DND-41 (cell line): ENCODE measurements around the gene REEP6.
"Not testable (repeated sequence)": the region's sequence is repeated elsewhere in the genome, so short reads cannot be mapped to it uniquely, and the experiment has no call there.

Experiments used
- ATAC-seq: fragments of 200-7000 bp; cut with Tn5 transposase; 3 replicates; pipeline ENCODE4 v1.9.1; 2021; ENCODE audit warnings: low read depth; ENCODE audit not compliant: insufficient read depth
- DNase-seq: peaks from one replicate; pipeline ENCODE4 v3.0.0-alpha.2; 2020
- H2AFZ ChIP-seq: 2 replicates; pipeline ENCODE4 v1.6.0; 2012; ENCODE audit warnings: low read depth, low read length
- H3K27ac ChIP-seq: 2 replicates; pipeline ENCODE4 v1.5.1; 2012; ENCODE audit warnings: low read length, inconsistent platforms
- H3K27me3 ChIP-seq: fragments of 200-600 bp; sonication (generic); 2 replicates; pipeline ENCODE4 v1.6.0; 2012; ENCODE audit warnings: low read length, mild to moderate bottlenecking, inconsistent platforms; ENCODE audit not compliant: insufficient read depth, poor library complexity
- H3K36me3 ChIP-seq: 2 replicates; pipeline ENCODE4 v1.5.1; 2012; ENCODE audit warnings: low read length, inconsistent platforms; ENCODE audit not compliant: insufficient read depth
- H3K4me1 ChIP-seq: 2 replicates; pipeline ENCODE4 v1.5.1; 2012; ENCODE audit warnings: mild to moderate bottlenecking, low read length; ENCODE audit not compliant: insufficient read depth
- H3K4me2 ChIP-seq: 2 replicates; pipeline ENCODE4 v1.6.0; 2012; ENCODE audit warnings: mild to moderate bottlenecking, moderate library complexity, low read length, inconsistent platforms; ENCODE audit not compliant: insufficient read depth
- H3K4me3 ChIP-seq, 2 experiments: fragments of 200-600 bp in 1 of 2; shearing (Covaris generic) in 1 of 2; 2 replicates each; pipeline ENCODE4 v1.5.1; 2012 to 2016; ENCODE audit warnings: inconsistent platforms in 2 of 2, low read length in 2 of 2, mild to moderate bottlenecking in 2 of 2, low read depth in 1 of 2, moderate library complexity in 1 of 2
- H3K79me2 ChIP-seq: 2 replicates; pipeline ENCODE4 v1.6.0; 2012; ENCODE audit warnings: low read length, inconsistent platforms; ENCODE audit not compliant: insufficient read depth
- H3K9ac ChIP-seq: 2 replicates; pipeline ENCODE4 v1.6.0; 2012; ENCODE audit warnings: low read depth, mild to moderate bottlenecking, inconsistent platforms, low read length, moderate library complexity
- H3K9me3 ChIP-seq: 2 replicates; pipeline ENCODE4 v1.5.1; 2012; ENCODE audit warnings: low read length, moderate library complexity, mild to moderate bottlenecking, inconsistent platforms; ENCODE audit not compliant: insufficient read depth, severe bottlenecking
- H4K20me1 ChIP-seq: 2 replicates; pipeline ENCODE4 v1.6.0; 2012; ENCODE audit warnings: low read length; ENCODE audit not compliant: insufficient read depth
- CTCF ChIP-seq: IDR thresholded peaks from 2 replicates; pipeline ENCODE4 v1.5.1; 2012; ENCODE audit warnings: borderline replicate concordance, low read length, moderate library complexity, mild to moderate bottlenecking; ENCODE audit not compliant: poor library complexity, severe bottlenecking; ENCODE audit errors: extremely low read depth
- EZH2 ChIP-seq: IDR thresholded peaks from 3 replicates; pipeline ENCODE4 v1.6.1; 2012; ENCODE audit warnings: borderline replicate concordance, low read depth, mild to moderate bottlenecking, moderate library complexity, low read length, inconsistent platforms; ENCODE audit not compliant: severe bottlenecking

Gene REEP6

GRCh38 chr19:1534972-1535371 is 44.0 kb downstream of the REEP6 start:
- no peaks in the 10 kb centered on the region for H3K9me3 ChIP-seq
- DNase-seq: no peak
- no peak overlapping the region for H3K27ac ChIP-seq
- no peaks in the 10 kb centered on the region for H3K27me3 ChIP-seq
- ATAC-seq: no peak
- no peak overlapping the region for H2AFZ ChIP-seq
- H3K79me2 ChIP-seq: no peaks in the 10 kb centered on the region
- no peaks in the 10 kb centered on the region for H3K4me1 ChIP-seq
- H3K9ac ChIP-seq: no peak overlapping the region
- no peaks in the 10 kb centered on the region for H4K20me1 ChIP-seq
- H3K4me2 ChIP-seq: no peak overlapping the region
- H3K4me3 ChIP-seq: no peak overlapping the region
- H3K36me3 ChIP-seq: no peaks in the 10 kb centered on the region
- TF ChIP-seq CTCF (no peak), EZH2 (no peak)

GRCh38 chr19:1535699-1536098 is 44.7 kb downstream of the REEP6 start:
- not testable (repeated sequence) for ATAC-seq, H3K36me3 ChIP-seq, H2AFZ ChIP-seq, H3K4me2 ChIP-seq, H3K9ac ChIP-seq, H3K4me3 ChIP-seq, H3K27me3 ChIP-seq, H3K79me2 ChIP-seq, H3K9me3 ChIP-seq, H3K4me1 ChIP-seq, H4K20me1 ChIP-seq, H3K27ac ChIP-seq, DNase-seq

GRCh38 chr19:1538978-1539377 is 48.0 kb downstream of the REEP6 start:
- Histone ChIP-seq H2AFZ (no peak overlapping the region), H3K27ac (no peak overlapping the region), H3K4me2 (no peak overlapping the region), H3K27me3 (no peaks in the 10 kb centered on the region), H3K79me2 (no peaks in the 10 kb centered on the region), H3K4me3 (no peak overlapping the region), H3K36me3 (no peaks in the 10 kb centered on the region), H3K4me1 (no peaks in the 10 kb centered on the region), H3K9ac (no peak overlapping the region), H4K20me1 (no peaks in the 10 kb centered on the region), H3K9me3 (no peaks in the 10 kb centered on the region)
- ATAC-seq: no peak
- TF ChIP-seq EZH2 (no peak), CTCF (no peak)
- no peak for DNase-seq

- not testable (repeated sequence) for H3K4me1 ChIP-seq, H3K27me3 ChIP-seq, H3K4me2 ChIP-seq, H2AFZ ChIP-seq, H3K79me2 ChIP-seq, H3K36me3 ChIP-seq, H3K4me3 ChIP-seq, DNase-seq, ATAC-seq, H3K27ac ChIP-seq, H3K9me3 ChIP-seq, H4K20me1 ChIP-seq, H3K9ac ChIP-seq
Observed at GRCh38 chr19:1539749-1540148, 48.8 kb downstream of the REEP6 start.
